CD4-positive, alpha-beta memory T cell (primary cell): ENCODE results near the gene B4GALNT2. TPM values are rescaled to one million over a fixed set of nuclear protein-coding genes. Genes with fewer than 3 reads are reported as not detected.
"Not testable (repeated sequence)": the region's sequence is repeated elsewhere in the genome, so short reads cannot be mapped to it uniquely, and the experiment has no call there.

Experiments
- CTCF ChIA-PET: fragments of 350-600 bp; sonication (Branson Sonifier 250); formaldehyde crosslinking; loops from one replicate; lab custom pipeline; 2021; ENCODE audit warnings: inconsistent platforms; ENCODE audit not compliant: partially characterized antibody; lab: Charles Lee
- POLR2A ChIA-PET: fragments of 350-600 bp; sonication (Branson Sonifier 250); formaldehyde crosslinking; loops from one replicate; lab custom pipeline; 2021; ENCODE audit not compliant: partially characterized antibody; lab: Charles Lee
- DNase-seq, 5 donors: peaks; one replicate each; pipeline versions ENCODE4 v3.0.0 to v3.0.0-alpha.2; 2020 to 2022; ENCODE audit warnings: mixed read lengths in 1 of 5
- H3K27ac ChIP-seq: one replicate; pipeline ENCODE4 v1.7.0; 2013; ENCODE audit warnings: low read depth, low read length
- H3K27me3 ChIP-seq: 2 replicates; pipeline ENCODE4 v1.7.0; 2013; ENCODE audit warnings: mild to moderate bottlenecking, low read length, moderate library complexity; ENCODE audit not compliant: insufficient read depth
- H3K36me3 ChIP-seq: 2 replicates; pipeline ENCODE4 v1.7.0; 2013; ENCODE audit warnings: mild to moderate bottlenecking, low read length, moderate library complexity; ENCODE audit not compliant: insufficient read depth
- H3K4me1 ChIP-seq: 2 replicates; pipeline ENCODE4 v1.7.0; 2013; ENCODE audit warnings: mild to moderate bottlenecking, low read length, moderate library complexity; ENCODE audit not compliant: insufficient read depth
- H3K4me3 ChIP-seq, 2 donors: one replicate each; pipeline ENCODE4 v1.7.0; 2013; ENCODE audit warnings: low read length in 2 of 2, mild to moderate bottlenecking in 1 of 2
- H3K9me3 ChIP-seq, 2 donors: one replicate each; pipeline ENCODE4 v1.7.0; 2013; ENCODE audit warnings: low read length in 2 of 2, control low read depth in 1 of 2; ENCODE audit not compliant: control insufficient read depth in 1 of 2
- H3K27ac Mint-ChIP-seq, 7 donors: one replicate each; pipeline ENCODE4 v1.8.0; 2020 to 2021; ENCODE audit warnings: mixed read lengths in 7 of 7, mild to moderate bottlenecking in 6 of 7, inconsistent platforms in 3 of 7, moderate library complexity in 3 of 7
- H3K27me3 Mint-ChIP-seq, 2 donors: one replicate each; pipeline ENCODE4 v1.8.0; 2020 to 2021; ENCODE audit warnings: mixed read lengths in 2 of 2
- H3K36me3 Mint-ChIP-seq, 2 donors: one replicate each; pipeline ENCODE4 v1.8.0; 2020 to 2021; ENCODE audit warnings: mixed read lengths in 2 of 2, inconsistent platforms in 1 of 2, mild to moderate bottlenecking in 1 of 2
- H3K4me1 Mint-ChIP-seq, 4 donors: one replicate each; pipeline ENCODE4 v1.8.0; 2020 to 2021; ENCODE audit warnings: mixed read lengths in 4 of 4, mild to moderate bottlenecking in 1 of 4
- H3K4me3 Mint-ChIP-seq, 8 donors: one replicate each; pipeline ENCODE4 v1.8.0; 2020 to 2021; ENCODE audit warnings: mixed read lengths in 8 of 8, mild to moderate bottlenecking in 7 of 8, moderate library complexity in 6 of 8, inconsistent platforms in 3 of 8
- H3K9me3 Mint-ChIP-seq, 8 donors: one replicate each; pipeline ENCODE4 v1.8.0; 2020 to 2021; ENCODE audit warnings: mixed read lengths in 8 of 8, mild to moderate bottlenecking in 5 of 8, inconsistent platforms in 3 of 8, moderate library complexity in 1 of 8
- intact Hi-C: fragments of 100-400 bp; cut with micrococcal nuclease; formaldehyde crosslinking; loops from one replicate; pipeline ENCODE4 v1.15.1; 2023
- polyA plus RNA-seq, 2 donors: library from polyadenylated mRNA; unstranded; fragments of 300-500 nt; fragmentation: Illumina TruSeq; gene quantifications; one replicate each; pipeline ENCODE4 v1.2.3, GENCODE V29; 2021
- total RNA-seq, 2 experiments: library from RNA; stranded (reverse); gene quantifications; one replicate each; pipeline ENCODE4 v1.2.3, GENCODE V29; 2021

Gene B4GALNT2
- total and polyA plus RNA-seq, 4 experiments from 2014 or later, result 0.06 TPM; not detected in 2

- CTCF ChIA-PET, result no interaction called here
- no peaks in the 10 kb centered on the region for H3K9me3 Mint-ChIP-seq
- no peaks in the 10 kb centered on the region for H3K36me3 Mint-ChIP-seq
- H3K4me3 ChIP-seq, result no peak overlapping the region
- peaks cover 3 to 14% (median 8%) of the 10 kb centered on the region in 4 donors for H3K4me1 Mint-ChIP-seq
- peaks cover 19% of the 10 kb centered on the region for H3K27me3 ChIP-seq
- H3K36me3 ChIP-seq, result no peaks in the 10 kb centered on the region
- POLR2A ChIA-PET, result no interaction called here
- no peaks in the 10 kb centered on the region for H3K9me3 ChIP-seq
- no peak overlapping the region for H3K27ac Mint-ChIP-seq
- no peak overlapping the region for H3K27ac ChIP-seq
- peaks cover 11% of the 10 kb centered on the region for H3K4me1 ChIP-seq
- DNase-seq, result no peak
- peaks cover 36 to 44% of the 10 kb centered on the region in 2 donors for H3K27me3 Mint-ChIP-seq
- intact Hi-C loops, result no loop called here
- peak overlapping the region; percentile 62 to 80 (median 71) for H3K4me3 Mint-ChIP-seq
These were observed 261 bp upstream of the B4GALNT2 start for GRCh38 chr17:49132317-49132698.

GRCh38 chr17:49136335-49136734 lies 3.8 kb downstream of the B4GALNT2 start:
- Histone ChIP-seq H3K9me3 (no peaks in the 10 kb centered on the region), H3K27me3 (peaks cover 13% of the 10 kb centered on the region), H3K4me3 (no peak overlapping the region), H3K27ac (no peak overlapping the region), H3K36me3 (no peaks in the 10 kb centered on the region), H3K4me1 (peaks cover 11% of the 10 kb centered on the region)
- intact Hi-C loops, result no loop called here
- Mint-ChIP-seq H3K36me3 (no peaks in the 10 kb centered on the region), H3K9me3 (no peaks in the 10 kb centered on the region), H3K27ac (no peak overlapping the region), H3K4me1 (peaks cover 3 to 8% (median 8%) of the 10 kb centered on the region in 4 donors), H3K4me3 (no peak overlapping the region), H3K27me3 (peaks cover 18 to 20% of the 10 kb centered on the region in 2 donors)
- DNase-seq, result no peak
- ChIA-PET CTCF (no interaction called here), POLR2A (no interaction called here)

DNA sequence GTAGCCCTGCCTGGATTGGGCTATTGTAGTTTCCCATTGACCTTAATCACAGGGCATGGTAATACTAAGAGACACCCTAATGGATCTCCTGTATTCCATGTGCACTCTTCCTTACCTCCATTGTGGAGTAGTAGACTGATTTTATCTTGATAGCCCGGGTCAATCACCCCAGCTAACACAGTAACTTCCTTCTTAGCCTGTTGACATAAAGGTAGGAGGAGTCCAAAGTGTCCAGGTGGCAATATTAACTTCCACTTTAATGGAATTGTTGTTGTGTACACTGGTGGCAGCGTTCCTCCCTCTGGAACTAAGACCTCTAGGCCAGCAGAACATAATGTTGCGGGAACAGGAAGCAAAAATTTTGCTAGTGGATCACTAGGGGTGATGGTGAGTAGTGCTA lies 13.1 kb downstream of the B4GALNT2 start:
- H3K27ac ChIP-seq, POLR2A ChIA-PET, H3K36me3 ChIP-seq, H3K27ac Mint-ChIP-seq, intact Hi-C loops, H3K4me3 ChIP-seq, DNase-seq, H3K9me3 Mint-ChIP-seq, H3K36me3 Mint-ChIP-seq, H3K27me3 ChIP-seq, CTCF ChIA-PET, H3K4me3 Mint-ChIP-seq, H3K9me3 ChIP-seq, H3K4me1 ChIP-seq, H3K4me1 Mint-ChIP-seq: not testable (repeated sequence)
- H3K27me3 Mint-ChIP-seq, result peaks cover 21 to 25% of the 10 kb centered on the region in 2 donors

GRCh38 chr17:49146620-49147306 lies 14.2 kb downstream of the B4GALNT2 start:
- Mint-ChIP-seq H3K9me3 (peaks cover 0 to 2% (median 0%) of the 10 kb centered on the region in 8 donors), H3K36me3 (no peaks in the 10 kb centered on the region), H3K4me3 (no peak overlapping the region), H3K27ac (no peak overlapping the region), H3K27me3 (peaks cover 17 to 19% of the 10 kb centered on the region in 2 donors), H3K4me1 (no peaks in the 10 kb centered on the region)
- DNase-seq, result no peak
- ChIA-PET POLR2A (no interaction called here), CTCF (interaction anchor here (0.6 kb wide), 1 partner anchor 53 kb away, joined by 3 read pairs; no protein-coding TSS in a partner anchor)
- Histone ChIP-seq H3K27me3 (no peaks in the 10 kb centered on the region), H3K4me1 (no peaks in the 10 kb centered on the region), H3K9me3 (no peaks in the 10 kb centered on the region), H3K36me3 (no peaks in the 10 kb centered on the region), H3K4me3 (no peak overlapping the region), H3K27ac (no peak overlapping the region)
- intact Hi-C loops, result no loop called here

- Mint-ChIP-seq H3K27me3 (peaks cover 11 to 19% of the 10 kb centered on the region in 2 donors), H3K4me1 (no peaks in the 10 kb centered on the region), H3K36me3 (no peaks in the 10 kb centered on the region), H3K4me3 (no peak overlapping the region), H3K9me3 (no peaks in the 10 kb centered on the region), H3K27ac (no peak overlapping the region)
- ChIA-PET POLR2A (no interaction called here), CTCF (interaction anchor here (1.5 kb wide), 1 partner anchor 9 kb away, joined by 3 read pairs; no protein-coding TSS in a partner anchor)
- Histone ChIP-seq H3K4me3 (no peak overlapping the region), H3K9me3 (no peaks in the 10 kb centered on the region), H3K4me1 (no peaks in the 10 kb centered on the region), H3K36me3 (no peaks in the 10 kb centered on the region), H3K27ac (no peak overlapping the region), H3K27me3 (no peaks in the 10 kb centered on the region)
- intact Hi-C loops, result no loop called here
- no peak for DNase-seq
These were observed 15.6 kb downstream of the B4GALNT2 start for GRCh38 chr17:49148171-49148570.

DNA sequence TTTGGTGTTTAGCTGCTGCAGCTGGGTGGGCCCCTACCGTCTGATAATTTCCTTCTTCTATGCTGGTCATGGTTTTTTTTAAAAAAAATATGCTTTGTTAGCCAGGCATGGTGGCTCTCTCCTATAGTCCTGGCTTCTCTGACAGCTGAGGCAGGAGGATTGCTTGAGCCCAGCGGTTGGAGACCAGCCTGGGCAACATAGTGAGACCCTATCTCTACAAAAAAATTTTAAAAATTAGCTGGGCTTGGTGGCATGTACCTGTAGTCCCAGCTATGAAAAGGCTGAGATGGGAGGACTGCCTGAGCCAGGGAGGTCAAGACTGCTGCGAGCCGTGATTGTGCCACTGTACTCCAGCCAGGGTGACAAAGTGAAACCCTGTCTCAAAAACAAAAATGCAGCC lies 19.4 kb downstream of the B4GALNT2 start:
- H3K27ac ChIP-seq, result no peak overlapping the region
- H3K27ac Mint-ChIP-seq, result no peak overlapping the region
- DNase-seq, result no peak
- H3K9me3 Mint-ChIP-seq, result no peaks in the 10 kb centered on the region
- H3K36me3 ChIP-seq, result no peaks in the 10 kb centered on the region
- intact Hi-C loops, result no loop called here
- H3K4me3 Mint-ChIP-seq, result no peak overlapping the region
- H3K4me3 ChIP-seq, result no peak overlapping the region
- H3K4me1 Mint-ChIP-seq, result no peaks in the 10 kb centered on the region
- H3K4me1 ChIP-seq, result no peaks in the 10 kb centered on the region
- ChIA-PET CTCF (interaction anchor here (0.6 kb wide), 1 partner anchor 62 kb away, joined by 3 read pairs; no protein-coding TSS in a partner anchor), POLR2A (no interaction called here)
- H3K27me3 Mint-ChIP-seq, result peaks cover 8 to 17% of the 10 kb centered on the region in 2 donors
- no peaks in the 10 kb centered on the region for H3K9me3 ChIP-seq
- peaks cover 4% of the 10 kb centered on the region for H3K27me3 ChIP-seq
- no peaks in the 10 kb centered on the region for H3K36me3 Mint-ChIP-seq

DNA sequence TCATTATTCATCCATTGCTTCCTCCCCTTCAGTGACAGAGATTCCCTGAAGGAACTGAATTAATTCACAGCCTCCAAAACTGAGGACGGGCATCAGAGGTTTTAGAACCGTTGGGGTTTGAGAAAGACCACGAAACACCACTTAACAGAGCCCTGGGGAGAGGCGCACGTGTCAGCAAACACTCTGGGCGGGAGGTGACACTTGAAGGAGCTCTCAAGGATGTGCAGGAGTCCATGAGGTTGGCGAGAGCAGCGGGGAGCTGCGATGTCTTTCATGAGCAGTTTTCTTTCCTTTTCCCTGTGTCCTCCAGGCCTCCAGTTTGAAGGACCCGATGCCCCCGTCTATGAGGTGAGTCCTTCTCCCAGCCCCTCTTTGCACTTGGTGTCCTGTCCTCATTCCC lies 23.7 kb downstream of the B4GALNT2 start:
- no peak for DNase-seq
- CTCF ChIA-PET, result no interaction called here
- Mint-ChIP-seq H3K9me3 (no peaks in the 10 kb centered on the region), H3K36me3 (no peaks in the 10 kb centered on the region), H3K4me1 (no peaks in the 10 kb centered on the region), H3K4me3 (no peak overlapping the region), H3K27ac (no peak overlapping the region), H3K27me3 (peaks cover 19 to 37% of the 10 kb centered on the region in 2 donors)
- intact Hi-C loops, result no loop called here
- H3K4me3 ChIP-seq, result no peak overlapping the region
- H3K27ac ChIP-seq, result no peak overlapping the region
- no peaks in the 10 kb centered on the region for H3K36me3 ChIP-seq
- peaks cover 4% of the 10 kb centered on the region for H3K27me3 ChIP-seq
- H3K9me3 ChIP-seq, result no peaks in the 10 kb centered on the region
- POLR2A ChIA-PET, result no interaction called here
- no peaks in the 10 kb centered on the region for H3K4me1 ChIP-seq
